Measurements from ENCODE around the gene CAMKMT. TPM values are rescaled to one million over a fixed set of nuclear protein-coding genes. Genes with fewer than 3 reads are reported as not detected.

Gene CAMKMT
- total and polyA plus RNA-seq, 8 donors = 8.3 to 17.5 (median 11.5) TPM

DNA sequence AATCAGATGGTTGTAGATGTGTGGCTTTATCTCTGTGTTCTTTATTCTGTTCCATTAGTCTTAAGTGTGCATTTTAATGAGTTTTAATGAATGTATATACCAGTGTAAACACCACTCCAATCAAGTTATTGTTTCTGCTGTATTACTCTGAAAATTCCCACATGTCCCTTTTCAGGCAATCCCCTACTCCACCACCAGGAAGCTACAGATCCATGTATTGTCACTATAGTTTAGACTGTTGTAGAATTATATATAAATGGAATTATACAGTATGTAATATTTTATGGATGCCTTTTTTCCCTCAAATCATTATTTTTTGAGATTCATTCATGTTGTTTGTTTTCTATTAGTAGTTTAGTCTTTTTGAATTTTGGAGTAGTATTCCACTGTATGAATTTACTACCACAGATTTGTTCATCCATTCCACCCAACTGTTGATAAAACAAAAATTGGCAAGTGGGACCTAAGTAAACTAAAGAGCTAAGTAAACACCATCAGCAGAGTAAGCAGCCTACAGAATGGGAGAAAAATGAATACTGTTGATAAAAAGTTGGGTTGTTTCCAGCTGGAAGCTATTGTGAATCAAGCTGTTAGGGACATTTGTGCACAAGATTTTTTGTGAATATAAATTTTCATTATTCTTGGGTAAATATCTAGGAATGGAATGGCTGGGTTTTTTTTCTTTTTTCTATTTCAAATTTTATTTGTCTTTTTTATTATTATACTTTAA lies 262.0 kb downstream of the CAMKMT start:
- H3K4me1 ChIP-seq = no peaks in the 10 kb centered on the region
- DNase-seq (peak in 2 of 4 donors; percentile 79 to 84), ATAC-seq (no peak)
- no peaks in the 10 kb centered on the region for H3K36me3 ChIP-seq
- H3K27me3 ChIP-seq = no peaks in the 10 kb centered on the region
- intact Hi-C loops (cut with DNase I) = no loop called here
- no peak overlapping the region for H3K27ac ChIP-seq
- no peak overlapping the region for H3K4me3 ChIP-seq
- TF ChIP-seq, protein P1, sequence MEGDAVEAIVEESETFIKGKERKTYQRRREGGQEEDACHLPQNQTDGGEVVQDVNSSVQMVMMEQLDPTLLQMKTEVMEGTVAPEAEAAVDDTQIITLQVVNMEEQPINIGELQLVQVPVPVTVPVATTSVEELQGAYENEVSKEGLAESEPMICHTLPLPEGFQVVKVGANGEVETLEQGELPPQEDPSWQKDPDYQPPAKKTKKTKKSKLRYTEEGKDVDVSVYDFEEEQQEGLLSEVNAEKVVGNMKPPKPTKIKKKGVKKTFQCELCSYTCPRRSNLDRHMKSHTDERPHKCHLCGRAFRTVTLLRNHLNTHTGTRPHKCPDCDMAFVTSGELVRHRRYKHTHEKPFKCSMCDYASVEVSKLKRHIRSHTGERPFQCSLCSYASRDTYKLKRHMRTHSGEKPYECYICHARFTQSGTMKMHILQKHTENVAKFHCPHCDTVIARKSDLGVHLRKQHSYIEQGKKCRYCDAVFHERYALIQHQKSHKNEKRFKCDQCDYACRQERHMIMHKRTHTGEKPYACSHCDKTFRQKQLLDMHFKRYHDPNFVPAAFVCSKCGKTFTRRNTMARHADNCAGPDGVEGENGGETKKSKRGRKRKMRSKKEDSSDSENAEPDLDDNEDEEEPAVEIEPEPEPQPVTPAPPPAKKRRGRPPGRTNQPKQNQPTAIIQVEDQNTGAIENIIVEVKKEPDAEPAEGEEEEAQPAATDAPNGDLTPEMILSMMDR (IDR thresholded peaks at IDR 0.05) = no peak
- peaks cover 0 to 8% of the 10 kb centered on the region in 2 donors for H3K9me3 ChIP-seq

DNA sequence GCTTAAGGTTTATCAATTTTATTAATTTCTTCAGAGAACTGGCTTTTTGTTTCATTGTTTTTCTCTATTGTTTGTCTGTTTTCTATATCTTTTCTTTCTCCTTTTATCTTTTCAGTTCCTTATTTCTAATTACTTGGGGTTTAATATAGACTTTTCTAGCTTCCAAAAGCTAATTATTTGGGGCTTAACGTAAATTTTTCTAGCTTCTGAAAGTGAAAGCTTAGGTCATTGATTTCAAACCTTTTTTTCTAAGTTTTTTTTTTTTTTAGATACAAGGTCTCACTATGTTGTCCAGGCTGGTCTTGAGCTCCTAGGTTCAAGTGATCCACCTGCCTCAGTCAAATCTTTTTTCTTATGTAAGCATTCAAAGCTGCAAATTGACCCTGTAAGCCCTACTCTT lies 266.6 kb downstream of the CAMKMT start:
- no peak for ATAC-seq
- no peaks in the 10 kb centered on the region for H3K4me1 ChIP-seq
- intact Hi-C loops (cut with DNase I) = no loop called here

DNA sequence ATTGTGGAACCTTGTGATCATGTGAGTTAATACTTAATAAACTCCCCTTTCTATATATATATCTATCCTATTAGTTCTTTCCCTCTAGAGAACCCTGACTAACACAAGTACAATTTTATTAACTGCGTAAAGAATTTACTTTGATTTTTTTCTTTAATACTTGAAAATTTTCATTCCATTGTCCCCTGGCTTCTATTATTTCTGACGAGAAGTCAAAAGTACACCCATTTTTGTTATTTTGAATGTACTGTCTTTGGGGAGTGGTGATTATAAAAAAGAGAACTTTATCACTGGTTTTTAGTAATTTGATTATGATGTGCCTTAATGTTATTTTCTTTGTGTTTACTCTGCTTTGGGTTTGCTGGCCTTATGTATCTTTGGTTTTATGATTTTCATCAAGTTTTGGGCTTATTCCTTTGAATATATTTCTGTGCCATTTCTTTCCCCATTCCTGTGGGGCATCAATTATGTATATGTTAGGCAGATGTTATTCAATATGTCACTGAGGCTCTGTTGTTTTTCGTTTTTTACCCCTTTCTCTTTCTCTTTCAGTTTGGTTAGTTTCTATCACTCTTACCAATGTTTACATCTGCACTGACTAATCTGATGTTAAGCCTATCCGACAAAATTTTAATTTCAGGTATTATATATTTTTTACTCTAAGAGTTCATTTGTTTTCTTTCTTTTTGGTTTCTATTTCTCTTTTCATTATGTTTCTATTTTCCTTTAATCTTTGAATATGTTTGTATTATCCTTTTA lies 271.4 kb downstream of the CAMKMT start:
- no peak for ATAC-seq
- Histone ChIP-seq H3K27me3 (no peaks in the 10 kb centered on the region), H3K4me1 (no peaks in the 10 kb centered on the region), H3K36me3 (no peaks in the 10 kb centered on the region), H3K4me3 (no peak overlapping the region), H3K9me3 (peaks cover 0 to 15% of the 10 kb centered on the region in 2 donors), H3K27ac (no peak overlapping the region)
- intact Hi-C loops (cut with DNase I) = no loop called here
- TF ChIP-seq, protein P1 (IDR thresholded peaks at IDR 0.05) = no peak
- DNase-seq = no peak

More for the DNA sequence above, 266.6 kb downstream of the CAMKMT start:
- no peaks in the 10 kb centered on the region for H3K36me3 ChIP-seq
- TF ChIP-seq, protein P1 (IDR thresholded peaks at IDR 0.05) = no peak
- H3K27me3 ChIP-seq = no peaks in the 10 kb centered on the region
- H3K4me3 ChIP-seq = no peak overlapping the region
- peaks cover 0 to 17% of the 10 kb centered on the region in 2 donors for H3K9me3 ChIP-seq
- H3K27ac ChIP-seq = no peak overlapping the region
- DNase-seq = no peak

DNA sequence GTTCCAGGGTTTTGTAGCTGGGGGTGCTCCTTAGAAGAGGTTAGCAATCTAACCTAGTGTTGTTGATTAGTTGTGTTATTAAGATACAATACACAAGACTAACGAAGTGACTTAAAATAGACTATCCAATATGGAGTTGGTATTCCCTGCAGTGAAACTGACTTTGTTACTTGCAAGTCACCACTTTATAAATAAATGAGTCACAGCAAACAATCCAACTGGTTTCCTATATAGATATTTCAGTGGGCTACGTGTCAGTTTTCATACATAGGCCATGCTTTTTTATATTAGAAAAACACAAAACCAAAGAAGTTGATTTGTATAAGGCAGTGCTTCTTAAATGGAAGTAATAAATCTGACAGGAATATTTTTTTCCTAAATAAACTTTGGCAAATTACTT lies 274.0 kb downstream of the CAMKMT start:
- TF ChIP-seq, protein P1 (IDR thresholded peaks at IDR 0.05) = no peak
- Histone ChIP-seq H3K36me3 (no peaks in the 10 kb centered on the region), H3K27me3 (no peaks in the 10 kb centered on the region), H3K9me3 (peaks cover 0 to 15% of the 10 kb centered on the region in 2 donors), H3K4me1 (no peaks in the 10 kb centered on the region), H3K4me3 (no peak overlapping the region), H3K27ac (no peak overlapping the region)
- DNase-seq (no peak), ATAC-seq (no peak)
- intact Hi-C loops (cut with DNase I) = no loop called here

DNA sequence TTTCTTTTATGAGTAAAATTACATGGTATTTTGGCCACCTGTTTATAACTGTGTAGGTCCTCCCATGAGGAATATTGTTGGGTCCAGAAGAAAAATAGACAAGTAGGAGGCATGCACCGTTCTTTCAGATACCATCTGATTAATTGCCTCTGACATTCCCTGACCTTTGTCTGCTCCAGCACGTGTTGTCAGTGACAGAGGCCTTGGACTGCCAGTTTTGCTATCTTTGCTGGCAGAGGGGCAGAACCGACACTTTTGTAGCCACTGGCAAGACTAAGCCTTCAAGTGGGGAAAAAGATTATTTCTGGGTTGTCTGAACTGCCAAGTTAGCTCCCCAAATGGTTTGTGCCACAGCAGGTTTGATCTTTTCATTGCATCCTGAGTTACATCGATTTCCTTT lies 276.9 kb downstream of the CAMKMT start:
- TF ChIP-seq, protein P1 (IDR thresholded peaks at IDR 0.05) = no peak
- ATAC-seq (no peak), DNase-seq (no peak)
- peaks cover 0 to 6% of the 10 kb centered on the region in 2 donors for H3K9me3 ChIP-seq
- no peaks in the 10 kb centered on the region for H3K4me1 ChIP-seq
- intact Hi-C loops (cut with DNase I) = no loop called here
- H3K27ac ChIP-seq = no peak overlapping the region
- no peak overlapping the region for H3K4me3 ChIP-seq
- no peaks in the 10 kb centered on the region for H3K27me3 ChIP-seq
- no peaks in the 10 kb centered on the region for H3K36me3 ChIP-seq
